ENCODE data around the gene FKBP1A.

GRCh38 chr20:1377341-1377871 is 15.4 kb downstream of the FKBP1A start:
- no peak for TF ChIP-seq CTCF (IDR thresholded peaks at IDR 0.05)
- TF ChIP-seq POLR2A (IDR thresholded peaks at IDR 0.05): no peak
- no peak for TF ChIP-seq EP300 (IDR thresholded peaks at IDR 0.05)
